GM21825 (cell line): Measurements from ENCODE around the gene LCN6.

Experiments used
- ATAC-seq: cut with Tn5 transposase; IDR thresholded peaks from one replicate; pipeline ENCODE4 v1.9.1; 2021; ENCODE audit warnings: mild to moderate bottlenecking, moderate library complexity; ENCODE audit not compliant: unreplicated experiment

The LCN6 gene

DNA sequence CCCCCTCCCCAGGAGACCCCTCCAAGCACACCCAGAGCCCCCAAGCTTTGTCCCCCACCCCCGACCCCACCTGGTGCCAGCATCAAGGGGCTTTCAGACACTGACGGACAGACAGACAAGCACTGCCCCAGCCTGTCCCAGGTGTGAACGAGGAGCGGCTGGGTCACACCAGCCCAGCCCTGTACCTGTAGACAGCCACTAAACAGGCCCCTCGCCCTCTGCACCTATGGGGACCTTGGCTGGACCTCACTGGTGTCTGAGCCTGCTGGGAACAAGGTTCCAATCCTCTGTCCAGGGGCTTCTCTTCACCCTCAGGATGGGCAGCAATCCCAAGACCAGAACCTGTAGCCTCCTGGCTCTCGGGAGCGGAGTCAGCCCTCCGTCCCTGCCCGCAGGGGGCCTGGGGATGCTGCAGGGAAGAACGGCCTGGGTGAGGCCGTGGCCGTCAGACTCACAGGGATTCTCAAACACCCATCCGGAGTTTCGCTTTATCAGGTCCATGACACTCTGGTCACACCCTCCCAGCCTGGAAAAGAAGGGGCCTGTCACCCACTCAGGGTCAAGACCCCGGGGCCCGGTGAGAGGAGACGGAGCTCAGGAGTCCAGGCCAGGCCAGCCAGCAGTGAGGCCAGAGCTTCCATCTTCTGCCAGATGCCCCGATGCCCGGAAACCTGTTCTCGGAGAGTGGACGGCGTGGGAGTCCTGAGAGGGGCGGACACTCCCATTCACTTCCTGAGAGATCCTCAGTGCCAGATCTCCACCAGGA, 2.8 kb downstream of the LCN6 start:
- no peak for ATAC-seq

DNA sequence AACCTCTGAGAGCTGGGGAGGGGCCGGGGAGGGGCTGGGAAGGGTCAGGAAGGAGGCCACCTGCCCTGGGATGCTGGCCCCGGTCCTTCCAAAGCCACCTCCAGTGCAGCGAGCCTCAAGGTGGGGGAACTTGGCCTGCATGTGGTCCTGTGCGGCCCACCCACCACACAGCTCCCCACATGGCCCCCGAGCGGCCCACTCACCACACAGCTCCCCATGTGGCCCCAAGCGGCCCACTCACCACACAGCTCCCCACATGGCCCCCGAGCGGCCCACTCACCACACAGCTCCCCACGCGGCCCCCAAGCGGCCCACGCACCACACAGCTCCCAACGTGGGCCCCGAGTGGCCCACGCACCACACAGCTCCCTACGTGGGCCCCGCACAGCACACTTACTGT, 3.6 kb downstream of the LCN6 start:
- no peak for ATAC-seq

DNA sequence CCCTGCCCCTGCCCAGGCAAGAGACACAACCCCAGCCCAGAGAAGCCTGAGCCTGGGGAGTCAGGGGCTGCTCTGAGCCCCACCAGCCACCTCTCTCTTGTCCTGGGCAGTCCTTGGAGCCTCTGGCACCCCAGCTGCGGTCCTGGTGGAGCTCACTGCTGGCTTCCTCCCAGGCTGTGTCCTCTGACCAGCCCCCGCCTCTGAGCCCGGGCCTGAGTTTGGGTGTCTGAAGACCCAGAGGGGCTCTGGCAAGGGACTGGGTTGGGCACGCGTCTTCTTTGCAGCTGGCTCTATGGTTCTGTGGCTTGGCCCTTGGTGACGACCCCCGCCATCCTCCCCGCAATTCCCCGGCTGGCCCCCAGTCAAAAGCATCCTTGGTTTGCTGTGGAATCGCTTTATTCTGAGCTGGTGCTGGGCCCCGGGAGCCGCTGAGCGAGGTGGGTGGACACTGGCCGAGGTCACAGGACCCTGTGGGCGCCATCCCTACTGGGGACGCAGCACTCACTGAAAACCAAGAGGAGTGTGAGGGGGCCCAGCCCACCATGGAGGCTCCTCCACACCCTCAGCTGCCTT, 4.6 kb downstream of the LCN6 start:
- no peak for ATAC-seq

DNA sequence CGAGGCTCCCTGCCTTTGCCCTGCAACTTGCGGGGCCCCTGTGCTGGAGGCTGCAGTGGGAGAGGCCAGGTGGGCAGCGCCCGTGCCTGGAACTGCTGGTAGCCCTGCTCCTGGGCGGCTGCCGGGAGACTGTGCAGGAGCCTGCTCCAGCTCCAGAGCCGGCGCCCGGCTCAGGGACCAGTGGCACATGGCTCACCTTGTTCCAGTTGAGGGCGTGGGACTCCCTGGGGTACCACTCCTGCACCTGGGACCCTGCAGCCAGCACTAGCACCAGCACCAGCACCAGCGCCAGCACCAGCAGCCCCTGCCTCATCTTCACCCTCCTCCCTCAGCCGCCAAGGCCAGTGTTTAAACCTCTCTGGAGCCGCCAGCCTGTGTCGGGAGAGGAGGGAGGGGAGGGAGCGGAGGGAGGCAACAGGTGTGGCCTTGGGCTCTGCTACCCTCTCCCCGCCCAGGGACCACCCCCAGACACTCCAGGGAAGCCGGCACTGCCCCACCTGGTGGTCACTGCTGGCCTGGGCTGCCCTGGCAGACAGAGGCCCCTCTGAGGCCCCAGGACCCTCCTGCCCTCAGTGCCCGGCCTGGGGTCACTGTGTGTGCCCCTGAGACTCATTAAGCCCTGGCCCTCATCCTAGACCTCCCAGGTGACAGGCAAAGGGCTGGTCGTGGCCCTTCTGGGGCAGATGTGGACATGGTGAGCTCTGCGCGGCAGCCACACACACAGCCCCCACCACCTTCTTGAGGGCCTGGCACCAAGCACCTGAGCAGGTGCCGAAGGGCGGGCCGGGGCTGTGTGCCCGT, 5.5 kb downstream of the LCN6 start, which contains the start of gene LCN10:
LCN10 (minus strand) TSS at position 350 of the 801 bp plus-strand sequence; CDS start at position 313, 37 bp downstream.
- ATAC-seq: no peak

DNA sequence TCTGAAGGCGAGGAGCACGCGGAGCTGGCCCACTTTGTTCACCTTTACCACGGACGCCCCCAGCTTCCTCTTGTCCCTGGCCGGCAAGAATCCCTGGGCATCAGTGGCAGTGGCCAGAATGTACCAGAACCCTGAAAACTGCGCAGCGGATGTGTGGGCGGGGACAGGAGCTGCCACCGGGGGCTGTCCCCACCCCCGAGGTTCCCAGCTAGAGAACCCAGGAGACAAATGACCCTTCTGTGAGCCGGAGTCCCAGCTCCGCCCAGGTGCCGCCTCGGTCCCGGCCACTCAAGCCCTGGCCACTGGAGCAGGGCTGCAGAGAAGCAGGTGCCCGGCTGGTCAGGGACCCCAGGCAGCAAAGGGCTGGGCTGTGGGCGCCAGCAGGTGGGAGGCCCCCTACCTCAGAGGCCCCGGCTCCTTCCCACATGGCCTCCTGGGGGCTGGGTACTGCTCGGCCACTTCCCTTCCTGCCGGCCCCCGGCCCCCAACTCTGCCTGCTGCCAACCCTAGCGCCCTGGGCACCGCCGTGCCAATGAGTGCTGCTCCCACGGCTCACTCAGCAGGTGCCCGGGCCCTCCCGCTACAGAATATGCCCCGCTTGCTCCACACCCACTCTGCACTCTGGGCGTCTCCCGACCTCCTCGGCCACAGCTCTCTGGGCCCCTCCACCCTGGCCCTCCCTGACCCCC, 6.3 kb downstream of the LCN6 start:
- peak; percentile 44 for ATAC-seq

DNA sequence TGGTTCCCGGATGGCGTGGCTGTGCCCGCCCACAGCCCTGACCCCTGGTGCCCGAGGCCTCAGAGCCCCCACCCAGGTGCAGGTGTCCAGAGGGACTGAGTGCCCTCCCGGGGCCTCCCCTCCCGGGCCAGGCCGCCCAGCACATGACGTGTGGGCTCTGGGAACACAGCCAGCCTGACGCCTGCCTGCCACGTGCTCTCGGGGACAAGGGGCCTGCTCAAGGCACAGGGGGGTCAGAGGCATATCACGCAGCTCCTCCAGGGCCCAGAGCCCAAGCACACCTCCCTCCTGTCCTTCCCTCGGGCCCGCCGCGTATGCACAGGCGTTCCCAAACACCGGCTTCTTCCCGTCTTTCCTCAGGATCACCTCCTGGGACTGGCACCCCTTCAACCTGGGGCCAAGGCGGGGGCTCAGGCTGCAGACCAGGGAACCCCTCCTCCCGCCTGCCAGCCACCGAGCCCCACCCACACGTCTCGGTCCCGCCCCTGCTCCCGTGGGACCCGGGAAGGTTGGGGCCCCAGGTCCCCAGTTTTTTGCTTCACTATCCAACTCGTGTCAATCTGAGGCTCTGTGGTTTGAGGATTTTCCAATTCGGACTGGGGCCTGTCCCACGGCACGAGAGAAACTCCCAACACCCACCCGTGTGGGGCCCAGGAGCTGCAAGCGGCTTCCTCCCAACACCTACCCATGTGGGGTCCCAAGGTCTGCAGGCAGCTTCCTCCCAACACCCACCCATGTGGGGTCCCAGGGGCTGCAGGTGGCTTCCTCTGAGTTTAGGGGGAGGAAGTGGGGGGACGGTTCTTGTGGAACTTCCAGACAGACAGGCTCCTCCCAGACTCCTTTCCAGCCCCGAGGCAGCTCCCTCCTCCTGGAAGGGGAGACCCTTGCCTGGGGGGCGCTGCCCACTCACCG, 7.1 kb downstream of the LCN6 start:
- ATAC-seq: no peak

DNA sequence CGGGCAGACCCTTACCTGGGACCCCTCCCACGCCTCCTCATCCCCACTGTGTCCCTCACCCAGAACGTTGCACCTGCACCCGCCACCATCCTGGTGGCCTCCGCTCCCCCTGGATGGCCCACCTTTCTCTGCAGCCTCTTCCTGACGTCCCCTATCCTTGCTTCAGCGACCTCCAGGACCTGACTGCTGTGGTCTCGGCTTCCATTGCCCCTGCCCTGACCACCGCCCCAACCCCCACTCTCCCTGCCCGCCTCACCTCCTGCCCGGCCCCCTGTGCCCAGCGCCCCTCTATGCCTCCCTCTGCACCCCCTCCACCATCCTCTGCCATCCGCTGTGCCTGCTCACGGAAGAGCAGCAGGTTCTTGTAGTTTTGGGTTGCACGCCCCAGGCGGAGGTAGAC, 7.8 kb downstream of the LCN6 start:
- ATAC-seq: no peak

DNA sequence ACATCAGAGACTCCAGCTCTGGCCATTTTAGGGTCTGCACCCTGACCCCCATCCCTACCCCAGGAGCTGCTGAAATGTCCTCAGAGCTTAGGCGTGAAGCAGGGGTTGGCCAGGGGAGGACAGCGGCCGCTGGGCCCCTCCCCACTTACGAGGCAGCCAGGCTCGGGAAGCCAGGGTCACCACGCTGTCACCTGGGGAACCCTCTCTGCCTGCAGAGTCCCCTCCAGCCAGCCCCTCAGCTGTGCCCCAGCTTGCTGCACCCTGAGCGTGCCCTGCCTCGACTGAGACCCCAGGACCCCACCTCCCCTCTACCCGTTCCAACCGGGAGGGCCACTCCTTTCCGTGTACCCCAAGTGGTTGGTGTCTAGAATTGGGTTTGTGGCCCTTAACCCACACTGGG, 8.3 kb downstream of the LCN6 start:
- ATAC-seq: no peak

DNA sequence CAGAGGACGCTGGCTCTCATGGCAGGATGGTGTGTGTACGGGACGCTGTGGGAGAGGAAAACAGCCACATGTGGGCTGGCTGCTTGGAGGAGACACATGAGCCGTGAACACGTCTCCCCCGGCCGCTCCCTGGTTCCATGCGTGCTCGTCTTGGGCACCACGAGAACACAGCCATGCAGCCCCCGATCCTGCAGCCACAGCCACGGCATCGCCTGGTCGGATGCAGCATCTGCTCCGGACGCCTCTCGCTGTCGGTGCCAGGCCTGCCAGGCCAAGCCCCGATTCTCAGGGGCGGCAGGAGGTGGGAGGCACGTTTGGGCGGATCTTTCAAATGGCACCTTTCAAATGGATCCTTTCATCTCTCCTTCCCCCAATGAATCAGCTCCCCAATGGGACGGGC, 8.8 kb downstream of the LCN6 start:
- ATAC-seq: no peak

DNA sequence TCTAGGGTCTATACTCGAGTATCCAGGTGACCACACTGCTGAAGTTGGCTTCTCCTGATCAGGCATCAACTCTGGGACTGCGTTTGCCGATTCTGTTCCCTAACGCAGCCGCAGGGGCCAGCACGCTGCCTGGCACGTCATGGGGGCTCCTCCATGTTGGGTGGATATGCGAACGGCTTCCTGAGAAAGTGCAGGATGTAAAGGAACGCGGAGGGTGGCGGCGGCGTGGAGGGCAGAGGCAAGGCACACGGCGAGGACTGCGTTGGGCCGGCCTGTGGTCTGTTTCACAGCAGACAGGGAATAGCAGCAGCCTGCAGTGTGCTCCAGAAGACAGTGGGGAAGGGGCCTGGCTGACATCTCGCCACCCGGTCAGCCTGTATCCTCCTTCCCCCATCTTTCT, 9.4 kb downstream of the LCN6 start:
- ATAC-seq: no peak

DNA sequence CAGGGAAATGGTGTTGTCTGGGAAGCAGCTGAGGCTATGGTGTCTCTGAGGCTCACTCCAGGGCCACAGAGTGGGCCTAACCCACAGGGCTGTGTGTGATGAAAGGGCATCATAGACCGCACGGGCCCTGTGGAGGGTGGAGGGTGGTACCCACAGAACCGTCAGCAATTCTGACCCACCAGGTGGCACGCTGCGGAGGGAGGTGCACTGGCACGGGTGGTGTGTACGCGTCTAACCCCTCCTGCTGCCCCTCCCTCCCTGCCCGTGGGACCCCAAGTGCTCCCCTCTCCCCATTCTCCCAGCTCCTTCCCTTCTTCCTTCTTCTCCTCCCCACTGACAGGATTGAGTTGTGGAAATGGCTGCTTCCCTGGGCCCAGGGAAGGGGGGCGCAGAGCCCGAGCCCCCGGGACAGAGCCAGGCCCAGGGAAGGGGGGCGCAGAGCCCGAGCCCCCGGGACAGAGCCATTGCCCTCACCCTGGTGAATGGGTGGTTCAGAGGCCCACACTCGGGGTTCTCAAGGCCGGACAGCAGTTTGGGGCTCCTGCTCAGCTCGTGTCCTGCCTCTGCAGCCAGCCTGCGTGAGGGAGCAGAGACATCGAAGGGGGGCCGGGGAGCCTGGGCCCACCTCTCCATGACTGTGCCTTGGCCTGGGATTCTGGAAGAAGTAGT, 12.4 kb downstream of the LCN6 start:
- ATAC-seq: no peak

DNA sequence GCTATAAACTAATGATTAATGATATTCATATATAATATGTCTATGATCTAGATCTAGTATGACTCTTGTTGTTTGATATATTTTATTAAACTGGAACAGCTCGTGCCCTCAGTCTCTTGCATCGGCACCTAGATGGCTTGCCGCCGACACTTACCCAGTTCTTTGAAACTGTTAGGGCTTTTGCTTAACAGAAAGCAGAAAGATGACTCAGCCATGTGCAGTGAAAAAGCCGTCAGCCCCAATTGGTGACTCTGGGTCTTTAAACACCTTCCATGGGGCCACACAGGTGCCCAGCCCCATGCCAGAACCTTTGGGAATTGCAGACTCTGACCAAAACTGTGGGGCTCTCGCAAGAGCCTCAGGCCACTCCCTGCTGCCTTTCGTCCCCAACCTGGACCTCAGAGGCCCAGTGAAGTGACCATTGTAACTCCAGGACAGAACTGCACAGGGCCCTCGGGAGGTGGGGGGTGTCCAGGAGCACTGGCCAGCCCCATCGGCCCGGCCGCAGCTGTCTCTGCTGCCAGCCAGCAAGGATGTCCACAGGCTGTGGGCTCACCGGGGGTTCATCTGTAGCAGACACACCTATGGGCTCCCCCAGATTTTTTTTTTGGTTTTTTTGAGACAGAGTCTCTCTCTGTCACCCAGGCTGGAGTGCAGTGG, 13.4 kb downstream of the LCN6 start:
- no peak for ATAC-seq

DNA sequence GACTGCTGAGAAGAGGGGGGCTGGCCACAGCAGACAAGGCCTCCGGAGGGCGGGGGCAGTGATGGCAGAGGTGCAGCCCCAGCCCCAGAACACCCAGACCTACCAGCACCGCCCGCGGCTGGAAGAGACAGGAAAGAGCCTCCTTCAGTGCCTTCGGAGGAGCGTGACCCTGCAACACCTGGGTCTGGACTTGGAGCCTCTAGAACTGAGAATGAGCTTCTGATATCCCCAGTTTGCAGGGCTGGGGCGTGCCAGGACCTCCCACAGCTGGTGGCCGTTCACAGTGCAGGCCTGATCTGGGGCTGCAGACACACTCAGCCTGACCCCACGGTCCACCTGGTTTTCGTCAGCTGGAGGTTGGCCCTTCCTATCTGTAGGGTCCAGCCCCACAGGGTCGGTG, 14.7 kb downstream of the LCN6 start:
- ATAC-seq: no peak

DNA sequence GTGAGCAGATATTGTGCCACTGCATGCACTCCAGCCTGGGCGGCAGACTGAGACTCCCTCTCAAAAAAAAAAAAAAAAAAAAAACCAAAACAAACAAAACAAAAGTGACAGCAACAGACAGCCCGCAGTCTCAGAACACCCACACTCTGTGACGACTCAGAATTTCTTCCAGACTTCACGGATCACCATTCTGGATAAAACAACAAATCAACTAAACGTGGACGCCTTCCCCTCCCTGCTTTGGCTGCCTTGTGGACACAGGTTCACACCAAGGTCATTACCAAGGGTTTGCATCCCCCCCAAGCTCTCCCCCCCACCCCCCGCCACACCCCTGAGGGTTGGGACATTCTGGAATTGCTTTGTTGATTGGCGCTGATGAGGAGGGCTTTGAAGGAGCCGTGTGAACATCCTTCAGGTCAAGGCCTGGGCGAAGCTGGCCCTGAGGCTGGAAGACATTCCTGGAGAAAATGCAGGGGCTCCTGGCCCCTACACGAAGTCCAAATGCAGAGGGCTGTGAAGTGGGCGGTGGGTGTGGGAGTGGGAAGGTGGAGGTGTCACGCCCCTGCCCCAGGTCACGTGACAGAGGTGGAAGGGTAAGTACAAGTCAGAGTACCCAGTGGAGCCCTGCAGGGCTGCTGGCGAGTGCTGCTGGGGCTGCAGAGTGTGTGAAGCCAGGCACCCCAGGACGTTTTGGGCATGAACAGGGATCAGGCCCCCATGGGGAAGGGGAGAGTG, 15.7 kb downstream of the LCN6 start:
- ATAC-seq: no peak

DNA sequence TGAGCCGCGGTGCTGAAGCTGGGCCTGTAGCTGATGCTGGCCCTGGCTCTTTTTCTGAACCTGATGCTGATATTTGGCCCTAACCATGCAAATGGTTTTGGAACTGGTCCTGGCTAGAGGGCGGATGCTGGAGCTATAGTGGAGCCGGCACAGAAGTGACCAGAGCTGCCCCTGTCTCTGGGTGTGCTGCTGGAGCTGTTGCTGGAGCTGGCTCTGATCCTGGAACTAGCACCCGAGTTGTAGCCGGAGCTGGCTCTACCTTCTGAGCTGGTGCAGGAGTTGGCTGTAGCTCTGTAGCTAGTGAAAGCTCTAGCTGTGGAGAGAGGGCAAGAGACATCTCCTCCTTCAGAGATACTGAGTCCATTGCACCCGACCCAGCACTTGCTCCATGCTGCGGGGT, 18.4 kb downstream of the LCN6 start:
- ATAC-seq: no peak

DNA sequence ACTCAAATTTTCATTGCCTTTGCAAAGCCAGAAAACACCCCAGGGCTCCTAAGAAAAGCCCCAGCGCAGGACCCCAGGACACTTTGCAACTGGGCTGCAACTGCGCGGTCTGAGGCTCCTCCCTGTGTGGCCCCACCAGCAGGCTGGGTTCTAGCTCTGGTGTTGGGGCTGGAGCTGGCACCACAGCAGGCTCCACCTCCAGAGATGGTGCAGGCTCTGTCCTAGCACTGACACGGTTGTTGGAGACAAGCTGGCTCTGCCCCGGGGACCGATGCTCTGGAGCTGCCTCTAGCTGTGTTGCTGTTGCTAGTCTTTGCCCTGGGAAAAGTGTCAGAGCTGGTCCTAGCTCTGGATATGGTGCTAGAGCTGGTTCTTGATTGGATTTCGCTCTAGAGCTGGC, 19.2 kb downstream of the LCN6 start:
- ATAC-seq: no peak

DNA sequence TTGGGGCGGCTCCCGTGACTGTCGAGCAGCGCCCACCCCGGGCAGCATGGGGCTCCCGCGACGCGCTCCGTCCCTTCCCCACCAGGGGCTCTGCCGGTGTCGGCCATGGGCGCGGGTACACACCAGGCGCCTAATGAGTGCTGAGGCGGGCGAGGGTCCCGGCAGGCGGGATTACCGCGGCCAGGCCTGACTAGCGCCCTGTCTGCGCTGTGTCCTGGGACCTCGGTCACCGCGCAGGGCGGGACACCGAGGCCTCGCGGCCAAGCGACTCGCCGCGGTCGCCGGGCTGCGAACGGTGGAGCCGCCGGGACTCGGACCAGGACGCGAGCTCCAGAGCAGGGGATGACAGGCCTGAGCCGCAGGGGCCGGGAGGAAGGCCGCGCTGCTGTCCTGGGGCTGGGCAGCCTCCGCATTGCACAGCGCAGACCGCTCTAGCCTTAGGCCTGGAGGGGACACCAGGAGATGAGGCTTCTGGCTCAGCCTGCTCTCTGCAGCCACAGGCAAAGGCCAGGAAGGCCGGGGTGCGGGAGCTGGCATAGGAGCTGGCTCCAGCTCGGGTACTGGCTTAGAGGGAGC, 19.7 kb downstream of the LCN6 start:
- peak; percentile 23 for ATAC-seq

DNA sequence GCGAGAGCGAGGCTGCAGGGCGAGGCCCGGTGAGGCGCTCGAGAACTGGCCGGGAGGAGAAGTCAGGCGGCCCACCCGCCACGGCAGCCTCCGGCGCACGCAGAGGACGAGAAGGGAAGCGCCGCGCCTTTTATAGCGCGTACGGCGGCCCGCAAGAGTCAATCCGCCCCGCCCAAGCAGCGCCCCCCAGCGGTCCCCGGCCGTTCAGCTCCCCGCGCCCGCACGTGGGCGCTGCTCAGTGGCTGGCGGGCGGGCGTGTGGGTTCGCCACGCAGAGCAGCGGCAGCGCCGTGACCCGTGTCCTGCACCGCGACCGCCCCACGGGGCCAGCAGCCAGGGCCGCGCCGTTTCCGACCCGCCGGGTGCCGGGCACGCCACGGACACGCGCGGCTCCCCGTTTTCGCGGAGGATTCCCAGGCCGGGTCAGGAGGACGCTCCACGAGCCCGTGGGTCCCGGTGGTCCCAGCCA, 20.2 kb downstream of the LCN6 start:
- peak; percentile 56 for ATAC-seq
